Testis (tissue), 2 donors: ENCODE results near the gene EXO1.

Experiments
- POLR2A ChIP-seq: fragments of 450-650 bp; IDR thresholded peaks from one replicate; pipeline ENCODE4 v1.6.1; 2017; ENCODE audit warnings: antibody characterized with exemption, mild to moderate bottlenecking, moderate library complexity
- TF ChIP-seq, protein P1 (sequence below), 3 experiments: fragments of 450-650 bp in 2 of 3; fragments of 200-600 bp in 1 of 3; sonication (generic) in 1 of 3; IDR thresholded peaks; one replicate each; pipeline ENCODE4 v1.5.1; 2016 to 2019; ENCODE audit warnings: antibody characterized with exemption in 3 of 3, mild to moderate bottlenecking in 2 of 3, moderate library complexity in 1 of 3

DNA sequence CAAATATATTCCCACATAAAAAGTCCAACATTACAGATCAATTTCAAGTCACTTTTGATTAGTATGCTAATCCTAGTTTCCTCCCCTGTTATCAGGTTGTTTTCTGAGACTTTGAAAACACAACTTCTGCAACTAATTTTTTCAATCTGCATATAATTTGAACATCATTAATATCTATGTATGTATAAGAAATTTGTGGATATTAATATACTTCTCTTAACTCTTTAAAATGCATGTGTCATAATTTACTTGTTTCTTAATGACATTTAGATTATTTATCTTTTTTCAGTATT lies 48.6 kb downstream of the EXO1 start:
- TF ChIP-seq, protein P1, sequence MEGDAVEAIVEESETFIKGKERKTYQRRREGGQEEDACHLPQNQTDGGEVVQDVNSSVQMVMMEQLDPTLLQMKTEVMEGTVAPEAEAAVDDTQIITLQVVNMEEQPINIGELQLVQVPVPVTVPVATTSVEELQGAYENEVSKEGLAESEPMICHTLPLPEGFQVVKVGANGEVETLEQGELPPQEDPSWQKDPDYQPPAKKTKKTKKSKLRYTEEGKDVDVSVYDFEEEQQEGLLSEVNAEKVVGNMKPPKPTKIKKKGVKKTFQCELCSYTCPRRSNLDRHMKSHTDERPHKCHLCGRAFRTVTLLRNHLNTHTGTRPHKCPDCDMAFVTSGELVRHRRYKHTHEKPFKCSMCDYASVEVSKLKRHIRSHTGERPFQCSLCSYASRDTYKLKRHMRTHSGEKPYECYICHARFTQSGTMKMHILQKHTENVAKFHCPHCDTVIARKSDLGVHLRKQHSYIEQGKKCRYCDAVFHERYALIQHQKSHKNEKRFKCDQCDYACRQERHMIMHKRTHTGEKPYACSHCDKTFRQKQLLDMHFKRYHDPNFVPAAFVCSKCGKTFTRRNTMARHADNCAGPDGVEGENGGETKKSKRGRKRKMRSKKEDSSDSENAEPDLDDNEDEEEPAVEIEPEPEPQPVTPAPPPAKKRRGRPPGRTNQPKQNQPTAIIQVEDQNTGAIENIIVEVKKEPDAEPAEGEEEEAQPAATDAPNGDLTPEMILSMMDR (IDR thresholded peaks at IDR 0.05) = no peak
- no peak for TF ChIP-seq POLR2A
